M059J (cell line): ENCODE data around the gene HOXB8. TPM values are rescaled to one million over a fixed set of nuclear protein-coding genes. Genes with fewer than 3 reads are reported as not detected.
A peak's percentile ranks its signal among the peaks of the same experiment; 100 is the strongest.

ENCODE experiments used
- DNase-seq: peaks from one replicate; pipeline ENCODE4 v3.0.0-alpha.2; 2012; ENCODE audit warnings: low read depth
- total RNA-seq: library from RNA; depleted of rRNA; stranded (reverse); fragments of >200 nt; shearing (Covaris generic); gene quantifications from 2 replicates; pipeline ENCODE4 v1.2.3, GENCODE V29; 2014

HOXB8 gene
- total RNA-seq, 1 experiment from 2014 or later = 5.5 TPM

DNA sequence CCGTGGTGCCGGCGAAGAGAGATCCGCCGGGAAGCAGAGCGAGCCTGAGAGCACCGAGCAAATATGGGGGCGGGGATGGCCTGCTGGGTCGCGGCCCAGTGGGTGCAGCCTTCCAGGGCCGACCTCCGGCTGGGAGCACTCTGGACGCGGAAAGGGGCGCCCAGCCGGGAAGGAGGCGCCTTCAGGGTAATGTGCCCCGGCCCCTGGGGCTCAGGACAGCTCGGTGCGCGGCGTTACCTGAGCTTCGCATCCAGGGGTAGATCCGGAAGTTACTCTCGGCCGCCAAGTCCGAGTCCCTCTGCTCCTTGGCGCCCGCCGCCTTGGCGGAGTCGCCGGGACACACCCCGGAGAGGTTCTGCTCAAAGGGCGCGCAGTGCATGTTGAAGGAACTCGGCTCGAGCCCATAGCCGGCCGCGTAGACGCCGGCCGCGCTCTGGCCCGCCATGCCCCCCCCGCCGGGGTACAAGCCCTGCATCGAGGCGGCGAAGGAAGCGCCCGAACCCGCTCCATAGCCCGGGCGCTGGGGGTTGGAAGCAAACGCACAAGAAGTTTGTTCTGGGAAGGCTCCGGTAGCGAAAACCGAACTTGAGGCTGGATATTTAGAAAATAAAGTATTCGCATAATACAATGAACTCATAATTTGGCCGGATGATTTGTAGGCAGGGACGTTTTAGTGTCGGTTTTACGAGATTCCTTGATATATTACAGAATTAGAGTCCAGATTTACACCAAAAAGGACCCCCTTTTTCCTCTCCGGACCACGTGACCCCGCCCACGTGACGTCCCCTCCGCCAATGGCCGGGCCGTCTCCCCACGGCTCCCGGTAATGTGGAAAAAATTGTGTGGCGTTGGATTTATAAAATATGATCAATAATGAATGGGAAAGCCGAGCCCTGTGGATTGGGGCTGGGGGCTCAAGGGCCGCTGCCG lies 4.5 kb downstream of the HOXB8 start, which contains the start of gene HOXB7:
Gene HOXB7, minus strand, starts transcription at position 736 of the 930 bp plus-strand sequence. Its CDS starts 99 bp downstream, at position 637.
- DNase-seq = peak; percentile 66

DNA sequence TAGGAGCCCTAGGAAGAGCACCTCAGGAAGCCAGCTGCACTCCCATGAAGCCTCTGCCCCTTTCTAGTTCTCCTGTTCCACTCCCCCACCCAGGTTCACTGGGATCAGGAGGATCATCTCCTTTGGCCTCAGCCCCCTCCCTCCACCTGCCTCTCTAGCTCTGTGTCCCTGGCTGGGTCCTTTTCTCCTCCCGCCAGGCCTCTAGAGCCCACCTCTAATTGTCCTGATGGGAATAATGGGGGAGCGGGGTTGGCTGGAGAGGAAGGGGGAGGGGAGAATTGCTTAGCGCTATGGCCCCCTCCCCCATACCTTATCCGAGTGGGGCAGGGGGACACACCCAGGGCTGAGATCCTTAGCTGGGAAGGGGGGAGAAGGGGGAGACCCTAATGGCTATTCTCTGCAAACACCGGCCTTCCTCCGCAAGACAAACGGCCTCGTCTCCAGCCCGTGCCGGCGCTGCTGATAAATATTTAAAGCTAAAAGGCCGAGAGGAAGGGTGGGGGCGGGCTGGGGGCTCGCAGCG lies 5.3 kb downstream of the HOXB8 start:
- DNase-seq = no peak

DNA sequence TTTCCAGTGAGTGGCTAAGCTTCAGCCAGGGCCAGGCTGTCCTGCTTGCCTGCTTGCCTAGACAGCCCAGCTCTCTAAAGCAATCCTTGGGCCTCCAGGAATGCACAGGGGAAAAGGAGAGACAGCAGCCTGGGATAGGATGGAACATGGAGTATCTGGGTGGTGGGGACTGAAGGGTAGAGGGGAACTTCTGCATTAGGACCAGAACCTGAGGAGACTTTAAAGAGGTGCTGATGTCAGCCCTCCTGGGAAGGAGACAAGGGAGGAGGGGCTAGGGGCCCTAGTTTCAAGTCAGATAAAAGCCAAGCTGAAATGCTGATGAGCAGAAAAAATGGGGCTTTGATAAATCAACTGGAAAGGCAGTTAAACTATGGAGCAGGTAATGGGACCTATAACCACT lies 6.1 kb downstream of the HOXB8 start:
- DNase-seq = no peak

DNA sequence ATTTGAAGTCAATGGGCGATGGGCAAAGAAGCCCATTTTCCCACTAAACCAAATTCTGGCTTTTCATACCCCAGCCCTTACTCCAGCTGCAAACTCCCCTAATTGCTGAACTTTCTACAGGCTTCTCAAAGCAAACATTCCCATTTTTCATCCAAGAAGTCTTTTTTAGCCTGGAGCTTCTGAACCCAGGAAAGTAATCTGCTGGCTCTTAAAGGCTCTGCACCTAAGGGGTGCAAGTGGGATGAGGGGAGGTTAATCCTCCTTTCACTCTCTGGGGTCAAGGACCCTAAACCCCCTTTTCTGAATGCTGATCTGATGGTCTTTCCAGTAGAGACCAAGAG lies 6.6 kb downstream of the HOXB8 start:
- no peak for DNase-seq

DNA sequence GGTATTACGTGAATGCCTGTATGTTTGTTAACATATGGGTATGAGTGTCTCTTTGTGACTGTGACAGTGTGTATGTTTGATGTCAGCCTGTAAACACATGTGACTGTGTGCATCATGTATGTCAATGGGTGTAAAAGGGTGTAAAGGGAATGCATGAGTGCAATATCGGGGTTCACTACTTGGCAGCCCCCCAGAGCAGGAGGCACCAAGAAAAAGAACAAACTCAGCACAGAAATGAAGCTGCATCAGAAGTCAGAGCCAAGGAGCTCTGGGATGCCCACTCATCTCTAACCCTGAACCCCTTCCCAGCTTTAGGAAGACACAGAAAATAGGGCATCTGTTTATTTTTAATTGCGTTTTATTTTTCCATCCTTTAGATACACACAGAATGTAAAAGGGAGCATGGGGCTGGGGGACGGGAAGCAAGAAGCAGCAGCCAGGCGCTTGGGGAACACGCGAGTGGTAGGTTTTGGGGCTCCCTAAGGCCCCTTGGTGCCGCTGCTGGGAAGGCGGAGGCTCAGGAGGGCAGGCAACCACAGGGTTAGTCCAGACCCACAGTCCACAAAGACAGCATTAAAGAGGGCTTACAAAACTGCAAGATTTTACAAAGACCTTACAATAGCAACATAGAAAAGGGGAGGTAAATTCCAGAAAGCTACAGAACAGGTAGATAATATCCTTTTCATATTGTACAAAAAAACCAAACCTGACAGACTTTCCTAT lies 8.0 kb downstream of the HOXB8 start:
- no peak for DNase-seq

DNA sequence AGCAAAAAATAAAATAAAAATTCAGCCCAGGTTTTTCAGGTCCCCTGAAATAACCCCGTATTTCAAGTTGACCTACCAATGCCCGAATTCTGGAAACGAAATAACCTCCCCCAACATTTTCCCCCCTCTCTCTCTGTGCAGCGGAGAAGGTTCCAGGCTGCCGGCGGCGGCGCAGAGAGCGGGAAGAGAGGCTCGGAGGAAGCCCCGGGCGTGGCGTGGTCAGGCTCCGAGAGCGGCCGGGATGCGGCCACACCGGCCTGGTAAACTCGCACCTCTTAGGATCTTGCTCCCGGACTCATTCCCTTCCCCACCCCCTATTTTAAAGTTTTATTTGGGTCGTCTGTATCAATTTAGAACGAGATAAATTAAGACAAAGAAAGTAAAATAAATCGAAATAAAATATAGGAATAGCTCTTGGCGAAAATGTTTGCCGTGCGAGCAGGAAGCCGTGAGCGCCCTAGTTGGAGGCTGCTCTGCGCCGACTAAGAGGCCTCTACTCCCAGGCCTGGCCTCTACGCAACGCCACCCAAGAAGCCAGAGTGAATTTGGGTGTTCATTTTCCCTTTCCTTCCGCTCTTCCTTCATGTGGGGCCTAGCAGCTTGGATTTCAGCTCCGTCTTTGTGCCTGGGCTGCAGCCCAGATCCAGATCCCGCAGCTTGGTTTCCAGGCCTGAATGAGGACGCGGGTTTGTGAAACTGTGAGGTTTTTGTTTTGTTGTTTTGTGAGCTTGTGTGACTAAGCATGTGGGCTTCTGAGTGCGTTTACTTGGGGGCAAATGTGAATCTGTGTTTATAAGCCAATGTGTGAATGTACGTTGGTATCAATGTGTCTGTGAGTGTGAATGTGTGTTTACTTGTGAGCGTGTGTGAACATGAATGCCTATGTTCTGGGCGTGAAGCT lies 8.9 kb downstream of the HOXB8 start:
- no peak for DNase-seq

DNA sequence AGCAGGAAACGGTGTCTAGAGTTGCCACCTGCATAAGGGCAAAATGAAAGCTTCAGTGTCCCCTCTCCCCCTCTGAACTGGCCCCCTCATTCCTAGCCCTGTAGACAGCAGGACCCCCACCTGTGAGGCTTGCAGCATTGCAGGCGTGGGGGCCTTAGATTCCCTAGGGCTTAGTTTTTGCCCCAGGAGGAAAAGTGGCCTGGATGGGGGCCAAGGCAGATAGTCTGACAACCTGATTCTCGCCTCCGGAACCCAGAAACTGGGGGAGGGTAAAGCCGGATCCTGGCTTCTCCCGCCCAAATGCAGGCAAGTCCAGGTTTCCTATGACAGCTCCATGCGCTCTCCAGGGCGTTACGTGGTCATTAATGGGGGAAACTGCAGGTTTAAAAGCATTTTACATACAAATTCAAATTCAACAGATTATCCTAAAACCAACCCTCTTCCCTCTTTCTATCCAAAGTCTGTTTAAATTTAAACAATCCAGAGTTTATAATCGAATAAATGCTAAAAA lies 9.6 kb downstream of the HOXB8 start:
- DNase-seq = no peak

DNA sequence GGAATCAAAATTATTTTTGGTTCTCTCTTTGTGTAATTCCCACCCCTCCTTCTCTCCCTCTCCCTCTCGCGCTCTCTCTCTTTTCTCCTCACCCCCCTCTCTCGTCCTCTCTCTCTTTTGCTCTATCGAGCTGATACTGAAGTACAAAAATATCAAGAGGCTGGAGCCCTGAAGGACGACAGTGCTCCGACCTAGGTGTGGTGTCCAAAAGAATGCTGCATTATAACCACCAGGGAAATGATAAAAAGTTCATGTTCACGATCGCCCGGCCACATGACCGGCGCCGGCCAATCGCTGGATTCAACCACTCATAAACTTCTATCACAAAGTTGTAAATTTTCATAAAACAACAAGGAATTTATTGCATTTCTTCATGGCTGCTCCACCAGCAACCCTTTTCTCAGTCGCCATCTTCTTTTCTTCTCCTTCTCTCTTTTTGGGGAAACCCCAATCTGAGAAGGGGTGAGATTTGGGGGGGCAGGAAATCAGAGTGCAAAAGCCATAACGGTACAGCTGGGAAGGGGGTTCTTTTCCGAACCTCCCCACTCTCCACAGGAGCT lies 10.2 kb downstream of the HOXB8 start, which contains the start of gene HOXB6:
Gene HOXB6, minus strand, starts transcription at position 217 of the 560 bp plus-strand sequence. CDS start 6,836 bp downstream, outside the sequence.
- no peak for DNase-seq

DNA sequence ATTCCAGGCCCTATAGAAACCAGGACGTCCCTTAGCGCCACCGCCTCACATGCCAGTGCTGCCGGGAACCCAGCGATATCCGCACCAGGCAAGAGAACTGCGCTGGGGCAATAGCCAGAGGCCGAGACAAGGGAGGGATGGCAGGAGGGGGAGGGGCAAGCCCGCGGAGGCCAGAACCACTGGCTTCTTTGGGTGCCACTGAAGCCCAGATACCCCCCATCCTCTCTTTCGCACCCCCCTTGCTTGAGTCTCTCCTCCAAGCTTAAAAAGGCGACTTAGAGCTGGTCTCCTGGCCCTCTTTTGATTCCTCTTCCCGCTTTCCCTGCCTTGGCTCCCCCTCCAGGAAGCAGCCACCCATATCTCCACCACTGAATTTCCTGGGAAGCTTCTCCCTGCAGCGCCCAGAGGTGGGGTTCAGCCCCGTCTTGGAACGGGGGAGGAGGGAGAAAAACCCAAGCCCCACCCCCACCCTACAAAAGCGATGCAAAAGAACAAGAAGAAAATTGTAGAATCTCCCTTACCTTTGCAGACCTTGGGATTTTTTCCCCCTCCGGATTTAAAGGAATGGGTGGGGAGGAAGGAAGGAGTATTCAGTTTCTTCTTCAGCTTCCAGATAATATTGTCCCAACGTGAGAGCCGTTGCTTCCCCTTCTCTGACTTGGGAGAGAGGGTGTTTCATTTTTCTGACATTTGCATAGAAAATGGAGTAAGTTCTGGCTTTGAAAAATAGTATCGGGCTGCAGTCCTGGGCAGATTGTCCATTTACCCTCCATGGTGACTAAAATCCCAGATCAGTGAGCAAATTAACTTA lies 10.9 kb downstream of the HOXB8 start:
- DNase-seq = no peak

DNA sequence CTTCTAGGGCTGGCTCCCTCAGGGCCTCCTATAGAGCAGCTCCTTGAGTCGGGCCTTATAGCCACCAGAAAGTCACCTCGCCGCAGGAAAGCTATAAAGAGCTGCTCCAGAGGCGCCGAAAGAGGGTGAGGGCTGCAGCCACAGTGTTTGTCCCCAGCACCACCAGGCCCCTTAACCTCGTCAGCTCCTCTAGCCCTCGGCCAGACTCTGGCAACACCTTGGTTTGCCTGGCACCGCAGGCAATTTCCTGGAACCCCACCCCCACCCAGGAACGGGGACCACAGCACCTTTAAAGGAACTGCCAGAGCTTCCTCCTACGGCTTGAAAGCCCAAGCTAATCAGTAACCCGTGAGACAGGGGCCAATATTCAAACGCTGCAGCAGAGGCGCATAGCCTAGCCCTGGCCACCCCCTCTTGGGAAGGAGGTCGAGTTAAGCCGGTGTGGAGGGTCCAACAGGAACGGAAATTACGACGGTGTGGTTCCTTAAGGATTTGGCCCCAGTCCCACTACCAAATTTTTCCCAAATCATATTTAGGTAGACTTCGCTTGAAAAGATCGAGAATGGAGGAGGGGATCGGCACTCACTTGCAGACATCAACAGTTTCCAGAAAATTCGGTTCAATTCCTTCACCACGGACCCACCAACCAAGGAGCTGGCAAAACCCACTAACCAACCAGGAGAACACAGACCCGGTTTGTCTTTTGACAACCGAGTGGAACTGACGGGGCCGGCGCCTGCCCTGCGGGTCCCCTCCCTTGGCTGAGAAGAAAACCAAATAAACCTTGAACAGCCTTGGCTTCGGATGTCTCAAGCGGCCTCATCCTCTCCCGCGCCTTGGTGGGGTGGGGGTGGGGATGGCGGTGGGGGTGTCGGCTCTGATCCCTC lies 13.3 kb downstream of the HOXB8 start:
- no peak for DNase-seq

DNA sequence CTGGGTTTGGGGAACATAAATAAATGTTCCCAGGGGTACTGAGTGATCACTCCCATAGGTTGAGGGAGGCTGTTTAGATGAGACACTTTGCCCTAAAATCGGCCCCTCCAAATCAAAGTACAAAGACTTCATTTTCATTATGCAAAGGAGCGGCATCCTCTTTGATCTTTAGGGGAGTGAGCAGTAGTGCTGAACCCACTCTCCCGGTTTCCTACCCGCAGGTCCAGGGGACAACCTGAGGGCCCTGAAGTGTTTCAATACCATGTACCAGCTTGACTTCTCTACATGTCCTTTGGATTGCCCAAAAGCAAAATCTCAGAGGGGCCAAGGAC lies 13.9 kb downstream of the HOXB8 start:
- DNase-seq = no peak

DNA sequence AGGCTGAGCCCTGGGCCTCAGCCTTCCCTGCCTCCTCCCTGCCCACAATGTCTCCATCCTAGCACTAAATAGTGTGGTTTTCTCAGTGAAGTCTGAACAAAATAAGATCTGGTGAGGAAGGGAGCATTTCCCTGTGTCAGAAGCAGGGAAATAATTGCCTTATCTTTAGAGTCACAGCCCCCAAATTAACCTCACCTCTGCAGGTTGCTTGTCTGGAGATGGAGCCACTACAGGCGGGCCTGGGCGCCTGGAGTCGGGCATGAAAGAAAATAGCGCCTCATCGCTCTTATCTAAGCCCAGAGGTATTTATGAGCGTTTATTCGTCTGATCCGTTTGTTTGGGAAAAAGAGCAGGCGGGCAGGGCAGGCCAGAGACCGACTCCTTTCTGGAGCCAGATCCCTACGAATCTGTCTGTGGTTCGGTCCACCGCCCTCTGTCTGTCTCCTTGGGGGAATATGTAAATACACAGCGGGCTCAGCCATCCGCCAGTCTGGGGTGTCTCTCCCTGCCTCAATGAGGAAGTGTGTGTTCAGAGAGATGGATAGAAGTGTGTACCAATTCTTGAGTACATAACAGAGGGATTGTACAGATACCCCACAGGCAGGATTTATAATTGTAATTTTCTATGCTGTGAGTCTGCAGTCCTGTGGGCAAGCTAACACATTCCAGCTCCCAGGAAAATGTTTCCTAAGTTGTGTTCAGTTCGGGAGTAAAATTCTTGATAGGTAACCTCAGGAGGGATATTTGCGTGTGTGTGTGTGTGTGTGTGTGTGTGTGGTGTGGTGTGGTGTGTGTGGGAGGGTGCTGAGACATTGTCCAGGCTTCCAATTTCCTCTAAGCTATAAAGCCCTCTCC lies 14.6 kb downstream of the HOXB8 start:
- DNase-seq = no peak

DNA sequence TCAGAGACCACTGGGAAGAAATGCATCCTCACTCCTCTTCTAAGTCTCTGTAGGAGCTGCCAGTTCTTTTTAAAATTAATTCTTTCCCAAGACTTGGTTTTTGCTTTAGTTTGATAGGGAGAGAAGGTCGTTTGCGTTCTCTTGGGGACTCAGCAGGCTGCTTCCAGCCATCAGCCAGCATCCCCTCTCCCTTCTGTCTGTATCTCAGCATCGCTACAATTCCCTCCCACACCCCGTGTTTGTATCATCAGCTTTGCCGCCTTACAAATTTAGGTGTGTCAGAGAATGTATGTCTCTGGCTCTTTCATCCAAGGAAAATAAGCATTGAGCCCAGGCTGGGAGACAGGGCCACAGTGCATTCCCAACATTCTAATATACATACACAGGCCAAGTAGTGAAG lies 15.7 kb downstream of the HOXB8 start:
- no peak for DNase-seq

DNA sequence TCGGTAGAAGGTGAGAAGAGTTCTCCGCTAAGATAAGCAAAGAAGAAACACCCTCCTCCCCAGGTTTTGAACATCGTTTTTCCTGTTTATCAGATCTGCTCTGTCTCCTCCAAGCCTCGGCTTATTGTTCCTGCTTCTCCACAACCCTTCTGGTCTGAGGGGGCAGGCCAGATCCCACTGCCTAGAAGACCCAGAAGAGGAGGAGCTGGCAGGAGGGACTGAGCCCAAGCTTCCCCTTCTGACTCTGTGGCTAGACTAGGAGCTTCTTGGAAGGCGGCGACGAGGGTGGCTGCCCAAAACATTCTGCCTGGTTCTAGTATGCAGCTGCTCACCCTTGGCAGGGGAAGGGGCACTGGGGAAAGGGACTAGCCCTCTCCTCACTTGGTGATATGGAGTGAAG lies 16.4 kb downstream of the HOXB8 start:
- no peak for DNase-seq

DNA sequence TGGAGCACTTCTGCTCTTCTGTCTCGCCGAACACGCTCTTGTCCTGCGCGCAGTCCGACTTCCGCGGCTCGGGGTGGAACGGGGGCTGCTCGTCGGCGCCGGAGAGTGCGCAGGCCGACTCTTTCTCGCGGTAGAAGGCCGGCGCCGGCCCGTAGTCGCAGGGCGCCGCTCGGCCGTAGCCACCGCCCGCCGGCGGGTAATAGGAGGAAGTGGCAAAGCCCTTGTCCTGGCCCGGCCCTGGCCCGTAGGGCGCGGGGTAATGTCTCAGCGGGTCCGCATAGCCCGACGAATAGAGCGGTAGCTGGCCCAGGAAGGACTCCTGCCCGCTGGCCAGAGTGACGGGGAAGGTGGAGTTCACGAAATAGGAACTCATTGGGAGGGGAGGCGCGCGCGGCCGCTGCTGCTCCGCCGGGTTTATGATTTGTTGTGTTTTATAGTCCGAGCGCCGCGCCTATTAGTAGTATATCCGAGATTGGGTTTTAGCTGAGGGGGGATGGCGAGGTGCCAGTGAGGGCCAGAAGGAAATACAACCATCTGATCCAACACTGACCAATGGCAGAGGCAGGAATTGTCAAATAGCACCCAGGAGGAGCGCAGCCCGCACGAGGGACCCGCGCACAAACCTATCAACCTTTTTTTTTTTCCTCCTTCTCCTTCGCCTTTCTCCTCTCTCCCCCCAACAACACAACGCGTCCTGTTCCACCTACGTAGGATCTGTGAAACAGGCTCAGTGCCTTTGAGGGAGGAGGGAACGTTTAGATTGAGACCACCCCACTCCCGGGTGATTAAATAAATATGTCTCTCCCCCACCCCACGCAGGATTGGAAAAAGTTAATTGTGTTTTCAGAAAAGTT lies 17.1 kb downstream of the HOXB8 start:
- DNase-seq = peak; percentile 66

DNA sequence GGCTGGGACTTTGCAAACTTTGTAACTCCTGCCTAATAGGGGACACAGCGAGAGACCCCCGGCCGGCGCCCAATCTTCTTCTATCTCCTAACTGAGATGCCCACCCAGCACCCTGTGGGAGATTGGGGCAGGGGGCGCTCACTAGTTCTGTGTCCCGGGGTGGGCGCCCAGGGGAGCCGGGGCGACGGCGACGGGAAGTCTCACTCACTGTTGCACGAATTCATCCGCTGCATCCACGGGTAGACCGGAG lies 17.6 kb downstream of the HOXB8 start:
- DNase-seq = no peak

DNA sequence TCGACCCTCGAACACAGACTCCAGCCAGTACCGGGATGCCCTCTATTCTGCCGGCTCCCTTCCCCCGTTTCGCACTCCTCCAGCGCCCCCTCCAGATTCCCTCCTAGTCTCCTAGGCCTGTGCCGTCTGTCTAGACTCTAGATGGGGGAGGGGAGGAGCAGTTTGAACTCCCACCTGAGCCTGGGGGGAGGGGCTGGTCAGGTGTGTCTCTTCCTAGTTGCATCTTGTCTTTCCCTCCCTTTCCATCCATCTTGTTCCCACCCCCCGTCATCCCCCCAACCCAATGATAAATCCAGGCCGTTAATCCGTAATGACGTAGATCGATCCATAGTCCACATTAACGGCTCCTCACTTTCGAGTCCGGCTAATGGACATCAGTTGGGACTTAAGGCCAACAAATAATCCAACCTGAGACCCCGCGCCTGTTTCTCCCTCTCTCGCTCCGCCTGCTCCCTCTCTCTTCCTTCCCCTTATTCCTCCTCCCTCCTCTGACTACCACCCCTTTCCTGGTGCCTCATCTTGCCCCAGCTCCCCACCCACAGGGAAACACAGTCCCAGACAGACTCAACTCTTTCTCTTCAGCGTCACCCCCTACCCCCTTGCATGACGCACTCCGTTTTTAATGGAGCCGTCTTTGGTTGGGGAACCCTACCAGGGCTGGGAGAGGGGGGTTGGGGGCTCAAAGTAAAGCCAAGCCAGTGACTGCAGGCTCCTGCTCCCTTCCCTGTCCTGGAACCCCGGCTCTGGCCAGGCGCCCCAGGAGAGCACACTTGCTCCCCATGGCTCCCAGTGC lies 18.2 kb downstream of the HOXB8 start:
- no peak for DNase-seq
